Suppressor macrophage (primary cell): ENCODE measurements around the gene PIN1.
"Not testable (repeated sequence)": the region's sequence is repeated elsewhere in the genome, so short reads cannot be mapped to it uniquely, and the experiment has no call there.

ENCODE experiments used
- DNase-seq, 4 experiments: peaks; one replicate each; pipeline ENCODE4 v3.0.0-alpha.2; 2020 to 2022

Gene PIN1

GRCh38 chr19:9818734-9819595, 16.2 kb upstream of the PIN1 start, which contains the start of gene FBXL12:
FBXL12 (minus strand) TSS chr19:9819079; CDS start chr19:9818813, 266 bp downstream.
- peak; percentile 100 for DNase-seq

- DNase-seq = no peak
Observed at GRCh38 chr19:9819596-9819909, 15.6 kb upstream of the PIN1 start.

GRCh38 chr19:9820034-9820433, 15.1 kb upstream of the PIN1 start:
- DNase-seq = not testable (repeated sequence)

- DNase-seq = no peak
Observed at GRCh38 chr19:9823816-9824215, 11.3 kb upstream of the PIN1 start.

GRCh38 chr19:9827289-9828238, 7.6 kb upstream of the PIN1 start, which contains the start of gene UBL5:
UBL5 (plus strand) TSS chr19:9827918; CDS start chr19:9828338, 420 bp downstream.
- peak; percentile 89 to 94 (median 93) for DNase-seq

- DNase-seq = no peak
Observed at GRCh38 chr19:9828551-9829063, 6.5 kb upstream of the PIN1 start.

- DNase-seq = no peak
Observed at GRCh38 chr19:9834307-9834725, 802 bp upstream of the PIN1 start.

GRCh38 chr19:9835507-9835949, 410 bp downstream of the PIN1 start:
- no peak for DNase-seq

- DNase-seq = peak in 3 of 4 experiments; percentile 20 to 37 (median 31)
Observed at GRCh38 chr19:9836021-9836420, 903 bp downstream of the PIN1 start.

GRCh38 chr19:9838324-9838723, 3.2 kb downstream of the PIN1 start:
- no peak for DNase-seq

- no peak for DNase-seq
Observed at GRCh38 chr19:9839415-9839814, 4.3 kb downstream of the PIN1 start.

GRCh38 chr19:9842834-9843625, 7.9 kb downstream of the PIN1 start:
- DNase-seq = no peak

- DNase-seq = not testable (repeated sequence)
Observed at GRCh38 chr19:9843626-9844273, 8.6 kb downstream of the PIN1 start.

GRCh38 chr19:9847087-9847671, 12.1 kb downstream of the PIN1 start:
- peak in 3 of 4 experiments; percentile 10 to 27 (median 27) for DNase-seq

GRCh38 chr19:9848060-9848459, 12.9 kb downstream of the PIN1 start:
- DNase-seq = peak in 1 of 4 experiments; percentile 28

- DNase-seq = no peak
Observed at GRCh38 chr19:9848762-9849161, 13.6 kb downstream of the PIN1 start.

GRCh38 chr19:9849791-9850190, 14.7 kb downstream of the PIN1 start:
- DNase-seq = no peak

- DNase-seq = no peak
Observed at GRCh38 chr19:9850235-9850959, 15.3 kb downstream of the PIN1 start.

GRCh38 chr19:9854282-9854846, 19.2 kb downstream of the PIN1 start:
- no peak for DNase-seq

GRCh38 chr19:9856609-9857008, 21.5 kb downstream of the PIN1 start:
- DNase-seq = no peak
